A549 (cell line): ENCODE measurements around the gene FBXO15. TPM values are rescaled to one million over a fixed set of nuclear protein-coding genes. Genes with fewer than 3 reads are reported as not detected.

ENCODE experiments used
- ATAC-seq, 2 experiments: fragments of 200-7000 bp in 1 of 2; fragments of >200 bp in 1 of 2; cut with Nextera tagmentation in 1 of 2; cut with Tn5 transposase in 1 of 2; 3 replicates each; pipeline versions ENCODE4 v1.8.0 to v1.9.1; 2018 to 2020; ENCODE audit warnings: mild to moderate bottlenecking in 1 of 2, moderate library complexity in 1 of 2
- CTCF ChIA-PET: fragments of 300-600 bp; sonication (Branson Sonifier 250); formaldehyde crosslinking; extraction: SDS; loops from one replicate; lab custom pipeline; 2021; ENCODE audit warnings: antibody characterized with exemption, inconsistent platforms; lab: Yijun Ruan, JAX
- POLR2A ChIA-PET: fragments of 350-600 bp; formaldehyde crosslinking; extraction: SDS; loops from one replicate; lab custom pipeline; 2021; ENCODE audit warnings: antibody characterized with exemption, inconsistent platforms; lab: Yijun Ruan, JAX
- DNase-seq, 2 experiments: peaks; one replicate each; pipeline versions ENCODE4 v3.0.0 to v3.0.0-alpha.2; 2011 to 2016; ENCODE audit warnings: low read depth in 1 of 2, low spot score in 1 of 2
- FAIRE-seq: peaks from 2 replicates; lab custom pipeline; 2011; peaks lifted over from hg19 to GRCh38; lab: Jason Lieb, UNC
- H3K27ac ChIP-seq, 2 experiments: fragments of >200 bp; sonication (Bioruptor Twin); formaldehyde crosslinking; 3 replicates each; pipeline ENCODE4 v1.5.1; 2016 to 2017
- H3K4me1 ChIP-seq: fragments of >200 bp; sonication (Bioruptor Twin); formaldehyde crosslinking; 3 replicates; pipeline ENCODE4 v1.6.1; 2016
- H3K4me2 ChIP-seq: fragments of >200 bp; sonication (Bioruptor Twin); formaldehyde crosslinking; 3 replicates; pipeline ENCODE4 v1.6.1; 2016
- H3K4me3 ChIP-seq: fragments of >200 bp; sonication (Bioruptor Twin); formaldehyde crosslinking; 3 replicates; pipeline ENCODE4 v1.5.1; 2016
- H3K9me3 ChIP-seq: fragments of >200 bp; sonication (Bioruptor Twin); formaldehyde crosslinking; 3 replicates; pipeline ENCODE4 v1.6.1; 2016
- CEBPB ChIP-seq, 2 experiments: fragments of >200 bp in 1 of 2; sonication (Bioruptor Twin) in 1 of 2; formaldehyde crosslinking in 1 of 2; IDR thresholded peaks; 2 replicates each; pipeline ENCODE4 v1.6.1; 2012 to 2016
- EP300 ChIP-seq, 2 experiments: fragments of >200 bp; sonication (Bioruptor Twin); formaldehyde crosslinking; IDR thresholded peaks; 2 replicates in 1 of 2; 3 replicates in 1 of 2; pipeline ENCODE4 v1.6.1; 2016 to 2017
- GATA3 ChIP-seq: IDR thresholded peaks from 2 replicates; pipeline ENCODE4 v1.6.1; 2012; ENCODE audit warnings: borderline replicate concordance
- HEYL ChIP-seq: fragments of 250-450 bp; sonication (Bioruptor Pico); IDR thresholded peaks from 2 replicates; pipeline ENCODE4 v1.8.0; 2021; ENCODE audit warnings: mild to moderate bottlenecking, moderate library complexity
- HOXA7 ChIP-seq: fragments of 250-450 bp; sonication (Bioruptor Pico); IDR thresholded peaks from 2 replicates; pipeline ENCODE4 v1.5.0; 2020; ENCODE audit warnings: mild to moderate bottlenecking, moderate library complexity
- HOXB13 ChIP-seq: fragments of 250-450 bp; sonication (Bioruptor Pico); IDR thresholded peaks from 2 replicates; pipeline ENCODE4 v1.5.0; 2020; ENCODE audit warnings: low read depth, mild to moderate bottlenecking, moderate library complexity
- KDM5A ChIP-seq: fragments of 200-600 bp; sonication (generic); IDR thresholded peaks from 2 replicates; pipeline ENCODE4 v1.6.1; 2016; ENCODE audit warnings: antibody characterized with exemption, mild to moderate bottlenecking
- NPAS2 ChIP-seq: fragments of 250-450 bp; sonication (Bioruptor Pico); IDR thresholded peaks from 2 replicates; pipeline ENCODE4 v1.8.0; 2022; ENCODE audit warnings: mild to moderate bottlenecking, moderate library complexity, borderline replicate concordance
- PHF8 ChIP-seq: fragments of 200-600 bp; sonication (generic); IDR thresholded peaks from 2 replicates; pipeline ENCODE4 v1.6.1; 2016; ENCODE audit warnings: low read depth, mild to moderate bottlenecking, antibody characterized with exemption, moderate library complexity, borderline replicate concordance
- POLR2A ChIP-seq: IDR thresholded peaks from 2 replicates; pipeline ENCODE4 v1.6.1; 2012; ENCODE audit warnings: mild to moderate bottlenecking, low read length
- POLR2AphosphoS2 ChIP-seq: conservative IDR thresholded peaks from 2 replicates; pipeline ENCODE4 v1.6.1; 2012; ENCODE audit warnings: low read length, improper control_type of control experiment, inconsistent platforms
- RARB ChIP-seq: fragments of 250-450 bp; sonication (Bioruptor Pico); IDR thresholded peaks from 2 replicates; pipeline ENCODE4 v1.8.0; 2021; ENCODE audit warnings: mild to moderate bottlenecking, moderate library complexity
- RCOR1 ChIP-seq: fragments of 150-350 bp; IDR thresholded peaks from 2 replicates; pipeline ENCODE4 v1.6.1; 2014; ENCODE audit warnings: antibody characterized with exemption, low read length, low read depth
- REST ChIP-seq: fragments of 200-600 bp; sonication (generic); IDR thresholded peaks from 2 replicates; pipeline ENCODE4 v1.6.1; 2016; ENCODE audit warnings: antibody characterized with exemption, mild to moderate bottlenecking, moderate library complexity
- TP53 ChIP-seq: fragments of 250-450 bp; sonication (Bioruptor Pico); IDR thresholded peaks from 2 replicates; pipeline ENCODE4 v1.5.0; 2021; ENCODE audit warnings: mild to moderate bottlenecking, moderate library complexity
- USF2 ChIP-seq: fragments of 450-650 bp; IDR thresholded peaks from 2 replicates; pipeline ENCODE4 v1.6.1; 2014; ENCODE audit warnings: antibody characterized with exemption
- ZC3H11A ChIP-seq: fragments of 450-650 bp; IDR thresholded peaks from 2 replicates; pipeline ENCODE4 v1.6.1; 2014; ENCODE audit warnings: antibody characterized with exemption, mild to moderate bottlenecking
- ZFP36 ChIP-seq: fragments of 450-650 bp; IDR thresholded peaks from 2 replicates; pipeline ENCODE4 v1.6.1; 2014; ENCODE audit warnings: borderline replicate concordance; ENCODE audit not compliant: partially characterized antibody
- ZSCAN20 ChIP-seq: fragments of 250-450 bp; sonication (Bioruptor Pico); IDR thresholded peaks from 2 replicates; pipeline ENCODE4 v1.8.0; 2022; ENCODE audit warnings: mild to moderate bottlenecking, moderate library complexity
- WGBS: methylation state at CpG from one replicate; pipeline ENCODE4 v1.1.6; 2017; ENCODE audit errors: missing lambda C conversion rate; 5-methylcytosine and 5-hydroxymethylcytosine counted together
- polyA plus RNA-seq, 4 experiments: library from polyadenylated mRNA; depleted of rRNA in 3 of 4; stranded (reverse); fragments of >200 nt; fragmentation: RNase III in 1 of 4; extraction: RNeasy Plus Mini Kit Qiagen cat#74134 plus additional on column Dnase treatment in 1 of 4; gene quantifications; 2 replicates in 3 of 4; 3 replicates in 1 of 4; pipeline ENCODE4 v1.2.3, GENCODE V29; 2011 to 2017
- TF ChIP-seq, protein P1 (sequence below): IDR thresholded peaks from 2 replicates; pipeline ENCODE4 v1.6.1; 2012; ENCODE audit warnings: low read depth, borderline replicate concordance
- TF ChIP-seq, protein P2 (sequence below): fragments of >200 bp; sonication (Bioruptor Twin); formaldehyde crosslinking; IDR thresholded peaks from 3 replicates; pipeline ENCODE4 v1.6.1; 2016
- TF ChIP-seq, protein P3 (sequence below): IDR thresholded peaks from 2 replicates; pipeline ENCODE4 v1.6.1; 2012
- TF ChIP-seq, protein P4 (sequence below): fragments of 250-450 bp; sonication (Bioruptor Pico); IDR thresholded peaks from 2 replicates; pipeline ENCODE4 v1.5.0; 2020; ENCODE audit warnings: low read depth, mild to moderate bottlenecking, moderate library complexity

The FBXO15 gene
- polyA plus RNA-seq, 2 of the 4 experiments (the other 2 are of a cell fraction): 1.3 to 2.3 TPM

- H3K9me3 ChIP-seq: no peaks in the 10 kb centered on the region
- CTCF ChIA-PET: interaction anchor here (0.8 kb wide), 1 partner anchor 21 kb away, joined by 5 read pairs; no protein-coding TSS in a partner anchor
- peaks cover 6% of the 10 kb centered on the region; the same call in 1 of the 3 replicates for H3K4me1 ChIP-seq
- FAIRE-seq: no peak
- no peak for TF ChIP-seq POLR2A
- H3K4me2 ChIP-seq: no peak overlapping the region
- DNase-seq: no peak
- no peak for ATAC-seq
- no peak overlapping the region for H3K4me3 ChIP-seq
- no peak overlapping the region for H3K27ac ChIP-seq
- WGBS: 92% methylated on average over 4 of the region's 4 CpGs
- POLR2A ChIA-PET: no interaction called here
Observed at GRCh38 chr18:74153793-74154192, 6.2 kb upstream of the FBXO15 start.

DNA sequence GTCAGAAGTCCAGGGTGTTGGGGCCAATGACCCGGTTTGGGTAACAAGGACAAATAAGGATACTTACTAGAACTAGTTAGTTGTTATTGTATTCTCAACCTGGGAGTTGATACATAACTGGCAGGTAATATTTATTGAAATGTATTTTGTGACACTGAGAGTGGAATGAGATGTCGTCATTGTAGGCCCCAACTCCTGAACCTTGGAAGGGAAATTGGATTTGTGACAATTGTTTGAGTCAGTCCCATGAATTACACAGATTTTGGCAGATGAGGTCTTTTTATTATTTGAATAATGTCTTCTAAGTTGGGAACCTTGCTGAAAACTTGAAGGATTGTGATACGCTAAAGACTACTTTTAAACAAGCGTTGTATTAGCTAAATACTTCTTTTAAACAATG is 5.7 kb upstream of the FBXO15 start:
- 95% methylated on average over 4 of the region's 4 CpGs for WGBS
- H3K9me3 ChIP-seq: no peaks in the 10 kb centered on the region
- TF ChIP-seq ZC3H11A: no peak
- no peak for TF ChIP-seq RARB (CRISPR knock-in tag)
- no peak for TF ChIP-seq PHF8
- TF ChIP-seq ZSCAN20 (CRISPR knock-in tag): no peak
- no peak for TF ChIP-seq CEBPB (IDR thresholded peaks at IDR 0.05)
- TF ChIP-seq EP300 (IDR thresholded peaks at IDR 0.05): no peak
- TF ChIP-seq RCOR1: no peak
- no peak for TF ChIP-seq KDM5A
- no peak for TF ChIP-seq HOXA7
- TF ChIP-seq, protein P1, sequence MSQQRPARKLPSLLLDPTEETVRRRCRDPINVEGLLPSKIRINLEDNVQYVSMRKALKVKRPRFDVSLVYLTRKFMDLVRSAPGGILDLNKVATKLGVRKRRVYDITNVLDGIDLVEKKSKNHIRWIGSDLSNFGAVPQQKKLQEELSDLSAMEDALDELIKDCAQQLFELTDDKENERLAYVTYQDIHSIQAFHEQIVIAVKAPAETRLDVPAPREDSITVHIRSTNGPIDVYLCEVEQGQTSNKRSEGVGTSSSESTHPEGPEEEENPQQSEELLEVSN: no peak
- TF ChIP-seq TP53 (CRISPR knock-in tag): no peak
- no peak for TF ChIP-seq REST
- TF ChIP-seq, protein P2, sequence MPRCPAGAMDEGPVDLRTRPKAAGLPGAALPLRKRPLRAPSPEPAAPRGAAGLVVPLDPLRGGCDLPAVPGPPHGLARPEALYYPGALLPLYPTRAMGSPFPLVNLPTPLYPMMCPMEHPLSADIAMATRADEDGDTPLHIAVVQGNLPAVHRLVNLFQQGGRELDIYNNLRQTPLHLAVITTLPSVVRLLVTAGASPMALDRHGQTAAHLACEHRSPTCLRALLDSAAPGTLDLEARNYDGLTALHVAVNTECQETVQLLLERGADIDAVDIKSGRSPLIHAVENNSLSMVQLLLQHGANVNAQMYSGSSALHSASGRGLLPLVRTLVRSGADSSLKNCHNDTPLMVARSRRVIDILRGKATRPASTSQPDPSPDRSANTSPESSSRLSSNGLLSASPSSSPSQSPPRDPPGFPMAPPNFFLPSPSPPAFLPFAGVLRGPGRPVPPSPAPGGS: no peak
- no peak for TF ChIP-seq GATA3
- TF ChIP-seq, all 56 proteins: peak for 0
- ChIA-PET CTCF (interaction anchor here (0.8 to 1.3 kb wide), 2 partner anchors 20 to 449 kb away, joined by 3 to 5 read pairs; no protein-coding TSS in a partner anchor), POLR2A (no interaction called here)
- no peak for FAIRE-seq
- Histone ChIP-seq H3K4me2 (no peak overlapping the region), H3K4me1 (peaks cover 6% of the 10 kb centered on the region; the same call in 1 of the 3 replicates), H3K4me3 (no peak overlapping the region), H3K27ac (no peak overlapping the region)
- no peak for DNase-seq
- ATAC-seq: no peak

GRCh38 chr18:74152857-74153256 is 5.2 kb upstream of the FBXO15 start:
- ChIA-PET CTCF (interaction anchor here (1.3 kb wide), 1 partner anchor 450 kb away, joined by 3 read pairs; no protein-coding TSS in a partner anchor), POLR2A (no interaction called here)
- Histone ChIP-seq H3K4me1 (peaks cover 6% of the 10 kb centered on the region; the same call in 1 of the 3 replicates), H3K9me3 (no peaks in the 10 kb centered on the region), H3K27ac (no peak overlapping the region), H3K4me2 (no peak overlapping the region), H3K4me3 (no peak overlapping the region)
- FAIRE-seq (no peak), ATAC-seq (no peak), DNase-seq (no peak)
- WGBS: 86% methylated on average over 1 of the region's 2 CpGs
- TF ChIP-seq, protein P3, sequence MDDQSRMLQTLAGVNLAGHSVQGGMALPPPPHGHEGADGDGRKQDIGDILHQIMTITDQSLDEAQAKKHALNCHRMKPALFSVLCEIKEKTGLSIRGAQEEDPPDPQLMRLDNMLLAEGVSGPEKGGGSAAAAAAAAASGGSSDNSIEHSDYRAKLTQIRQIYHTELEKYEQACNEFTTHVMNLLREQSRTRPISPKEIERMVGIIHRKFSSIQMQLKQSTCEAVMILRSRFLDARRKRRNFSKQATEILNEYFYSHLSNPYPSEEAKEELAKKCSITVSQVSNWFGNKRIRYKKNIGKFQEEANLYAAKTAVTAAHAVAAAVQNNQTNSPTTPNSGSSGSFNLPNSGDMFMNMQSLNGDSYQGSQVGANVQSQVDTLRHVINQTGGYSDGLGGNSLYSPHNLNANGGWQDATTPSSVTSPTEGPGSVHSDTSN: no peak
- no peak for TF ChIP-seq POLR2A
- TF ChIP-seq HOXB13: no peak
- TF ChIP-seq HEYL (CRISPR knock-in tag): no peak
- TF ChIP-seq, protein P4, sequence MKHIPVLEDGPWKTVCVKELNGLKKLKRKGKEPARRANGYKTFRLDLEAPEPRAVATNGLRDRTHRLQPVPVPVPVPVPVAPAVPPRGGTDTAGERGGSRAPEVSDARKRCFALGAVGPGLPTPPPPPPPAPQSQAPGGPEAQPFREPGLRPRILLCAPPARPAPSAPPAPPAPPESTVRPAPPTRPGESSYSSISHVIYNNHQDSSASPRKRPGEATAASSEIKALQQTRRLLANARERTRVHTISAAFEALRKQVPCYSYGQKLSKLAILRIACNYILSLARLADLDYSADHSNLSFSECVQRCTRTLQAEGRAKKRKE (CRISPR knock-in tag): no peak
- no peak for TF ChIP-seq GATA3
- TF ChIP-seq NPAS2 (CRISPR knock-in tag): no peak
- no peak for TF ChIP-seq ZC3H11A
- TF ChIP-seq ZFP36: no peak
- TF ChIP-seq CEBPB (IDR thresholded peaks at IDR 0.05): no peak
- TF ChIP-seq USF2: no peak
- no peak for TF ChIP-seq POLR2AphosphoS2
